Measurements from ENCODE around the gene SHMT2. TPM values are rescaled to one million over a fixed set of nuclear protein-coding genes. Genes with fewer than 3 reads are reported as not detected.
A peak's percentile ranks its signal among the peaks of the same experiment; 100 is the strongest.

The SHMT2 gene
- total and polyA plus RNA-seq, 2 of the 13 experiments (the other 11 are each of a cell fraction or from before 2014, with no cell fraction given): 181 to 393 TPM

DNA sequence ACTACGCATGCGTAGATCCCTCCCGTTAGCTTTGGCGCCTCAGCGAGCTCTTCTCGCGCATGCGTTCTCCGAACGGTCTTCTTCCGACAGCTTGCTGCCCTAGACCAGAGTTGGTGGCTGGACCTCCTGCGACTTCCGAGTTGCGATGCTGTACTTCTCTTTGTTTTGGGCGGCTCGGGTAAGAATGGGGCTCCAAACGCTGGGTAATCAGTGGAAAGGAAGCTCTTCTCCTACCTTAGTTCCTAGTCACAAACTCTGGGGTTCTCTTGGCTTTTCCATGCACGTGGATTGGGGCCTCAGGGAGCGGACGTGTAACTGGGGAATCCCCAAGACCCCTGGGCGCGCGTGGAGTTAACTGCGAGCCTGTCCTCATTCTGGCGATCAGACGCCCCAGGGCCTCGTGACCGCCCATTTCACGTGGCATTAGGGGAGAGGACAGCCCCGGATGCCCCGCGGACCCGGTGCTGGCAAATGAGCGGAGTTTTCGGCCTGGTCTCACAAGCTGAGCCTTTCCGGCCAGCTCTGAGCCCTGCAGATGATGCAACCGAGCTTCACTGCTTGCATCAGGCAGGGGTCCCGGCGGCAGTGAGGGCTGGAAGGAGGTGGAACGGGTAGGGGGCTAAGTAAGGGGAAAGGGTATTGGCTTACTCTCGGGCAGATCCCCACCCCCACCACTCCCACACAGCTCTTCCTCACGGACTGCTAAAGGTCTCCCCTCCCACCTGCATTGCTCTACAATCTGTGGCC, at the start of gene SHMT2 (continued):
- TF ChIP-seq ZNF530 (CRISPR knock-in tag; IDR thresholded peaks at IDR 0.05; ENCODE audit: low read depth): no peak
- TF ChIP-seq GLI4 (CRISPR knock-in tag; IDR thresholded peaks at IDR 0.05; ENCODE audit: borderline replicate concordance): no peak
- no peak for TF ChIP-seq FOXA1 (IDR thresholded peaks at IDR 0.05)
- TF ChIP-seq FOXA1 (CRISPR knock-in tag; IDR thresholded peaks at IDR 0.05): no peak
- peak; percentile 81 for TF ChIP-seq ZNF766 (CRISPR knock-in tag; IDR thresholded peaks at IDR 0.05; ENCODE audit: borderline replicate concordance)
- no peak for TF ChIP-seq ZBTB8A (CRISPR knock-in tag; IDR thresholded peaks at IDR 0.05; ENCODE audit: borderline replicate concordance, low read depth)
- TF ChIP-seq, protein P1, sequence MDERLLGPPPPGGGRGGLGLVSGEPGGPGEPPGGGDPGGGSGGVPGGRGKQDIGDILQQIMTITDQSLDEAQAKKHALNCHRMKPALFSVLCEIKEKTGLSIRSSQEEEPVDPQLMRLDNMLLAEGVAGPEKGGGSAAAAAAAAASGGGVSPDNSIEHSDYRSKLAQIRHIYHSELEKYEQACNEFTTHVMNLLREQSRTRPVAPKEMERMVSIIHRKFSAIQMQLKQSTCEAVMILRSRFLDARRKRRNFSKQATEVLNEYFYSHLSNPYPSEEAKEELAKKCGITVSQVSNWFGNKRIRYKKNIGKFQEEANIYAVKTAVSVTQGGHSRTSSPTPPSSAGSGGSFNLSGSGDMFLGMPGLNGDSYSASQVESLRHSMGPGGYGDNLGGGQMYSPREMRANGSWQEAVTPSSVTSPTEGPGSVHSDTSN (CRISPR knock-in tag; IDR thresholded peaks at IDR 0.05): no peak
- TF ChIP-seq PITX1 (CRISPR knock-in tag; IDR thresholded peaks at IDR 0.05): peak; percentile 67
- TF ChIP-seq KLF6 (CRISPR knock-in tag; IDR thresholded peaks at IDR 0.05): peak; percentile 88
- TF ChIP-seq THAP11 (CRISPR knock-in tag; IDR thresholded peaks at IDR 0.05): peak; percentile 97
- TF ChIP-seq, protein P2, sequence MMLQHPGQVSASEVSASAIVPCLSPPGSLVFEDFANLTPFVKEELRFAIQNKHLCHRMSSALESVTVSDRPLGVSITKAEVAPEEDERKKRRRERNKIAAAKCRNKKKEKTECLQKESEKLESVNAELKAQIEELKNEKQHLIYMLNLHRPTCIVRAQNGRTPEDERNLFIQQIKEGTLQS (CRISPR knock-in tag; IDR thresholded peaks at IDR 0.05): peak; percentile 92
- peak; percentile 65; the same call in 1 of the 2 replicates for TF ChIP-seq SAP130 (CRISPR knock-in tag; IDR thresholded peaks at IDR 0.05; ENCODE audit: low read depth)
- TF ChIP-seq PCBP2 (optimal IDR thresholded peaks at IDR 0.05; ENCODE audit: low read depth, low read length, poor library complexity, severe bottlenecking): no peak
- TF ChIP-seq, protein P3, sequence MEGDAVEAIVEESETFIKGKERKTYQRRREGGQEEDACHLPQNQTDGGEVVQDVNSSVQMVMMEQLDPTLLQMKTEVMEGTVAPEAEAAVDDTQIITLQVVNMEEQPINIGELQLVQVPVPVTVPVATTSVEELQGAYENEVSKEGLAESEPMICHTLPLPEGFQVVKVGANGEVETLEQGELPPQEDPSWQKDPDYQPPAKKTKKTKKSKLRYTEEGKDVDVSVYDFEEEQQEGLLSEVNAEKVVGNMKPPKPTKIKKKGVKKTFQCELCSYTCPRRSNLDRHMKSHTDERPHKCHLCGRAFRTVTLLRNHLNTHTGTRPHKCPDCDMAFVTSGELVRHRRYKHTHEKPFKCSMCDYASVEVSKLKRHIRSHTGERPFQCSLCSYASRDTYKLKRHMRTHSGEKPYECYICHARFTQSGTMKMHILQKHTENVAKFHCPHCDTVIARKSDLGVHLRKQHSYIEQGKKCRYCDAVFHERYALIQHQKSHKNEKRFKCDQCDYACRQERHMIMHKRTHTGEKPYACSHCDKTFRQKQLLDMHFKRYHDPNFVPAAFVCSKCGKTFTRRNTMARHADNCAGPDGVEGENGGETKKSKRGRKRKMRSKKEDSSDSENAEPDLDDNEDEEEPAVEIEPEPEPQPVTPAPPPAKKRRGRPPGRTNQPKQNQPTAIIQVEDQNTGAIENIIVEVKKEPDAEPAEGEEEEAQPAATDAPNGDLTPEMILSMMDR (CRISPR knock-in tag; IDR thresholded peaks at IDR 0.05): no peak; the same call in 1 of the 2 replicates
- TF ChIP-seq, protein P4, sequence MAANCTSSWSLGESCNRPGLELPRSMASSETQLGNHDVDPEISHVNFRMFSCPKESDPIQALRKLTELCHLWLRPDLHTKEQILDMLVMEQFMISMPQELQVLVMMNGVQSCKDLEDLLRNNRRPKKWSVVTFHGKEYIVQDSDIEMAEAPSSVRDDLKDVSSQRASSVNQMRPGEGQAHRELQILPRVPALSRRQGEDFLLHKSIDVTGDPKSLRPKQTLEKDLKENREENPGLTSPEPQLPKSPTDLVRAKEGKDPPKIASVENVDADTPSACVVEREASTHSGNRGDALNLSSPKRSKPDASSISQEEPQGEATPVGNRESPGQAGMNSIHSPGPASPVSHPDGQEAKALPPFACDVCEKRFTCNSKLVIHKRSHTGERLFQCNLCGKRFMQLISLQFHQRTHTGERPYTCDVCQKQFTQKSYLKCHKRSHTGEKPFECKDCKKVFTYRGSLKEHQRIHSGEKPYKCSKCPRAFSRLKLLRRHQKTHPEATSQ (CRISPR knock-in tag; IDR thresholded peaks at IDR 0.05; ENCODE audit: borderline replicate concordance): no peak
- TF ChIP-seq, protein P5, sequence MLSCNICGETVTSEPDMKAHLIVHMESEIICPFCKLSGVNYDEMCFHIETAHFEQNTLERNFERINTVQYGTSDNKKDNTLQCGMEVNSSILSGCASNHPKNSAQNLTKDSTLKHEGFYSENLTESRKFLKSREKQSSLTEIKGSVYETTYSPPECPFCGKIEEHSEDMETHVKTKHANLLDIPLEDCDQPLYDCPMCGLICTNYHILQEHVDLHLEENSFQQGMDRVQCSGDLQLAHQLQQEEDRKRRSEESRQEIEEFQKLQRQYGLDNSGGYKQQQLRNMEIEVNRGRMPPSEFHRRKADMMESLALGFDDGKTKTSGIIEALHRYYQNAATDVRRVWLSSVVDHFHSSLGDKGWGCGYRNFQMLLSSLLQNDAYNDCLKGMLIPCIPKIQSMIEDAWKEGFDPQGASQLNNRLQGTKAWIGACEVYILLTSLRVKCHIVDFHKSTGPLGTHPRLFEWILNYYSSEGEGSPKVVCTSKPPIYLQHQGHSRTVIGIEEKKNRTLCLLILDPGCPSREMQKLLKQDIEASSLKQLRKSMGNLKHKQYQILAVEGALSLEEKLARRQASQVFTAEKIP (CRISPR knock-in tag; IDR thresholded peaks at IDR 0.05; ENCODE audit: borderline replicate concordance): no peak
- TF ChIP-seq ZNF605 (CRISPR knock-in tag; IDR thresholded peaks at IDR 0.05): peak; percentile 18
- TF ChIP-seq, protein P6, sequence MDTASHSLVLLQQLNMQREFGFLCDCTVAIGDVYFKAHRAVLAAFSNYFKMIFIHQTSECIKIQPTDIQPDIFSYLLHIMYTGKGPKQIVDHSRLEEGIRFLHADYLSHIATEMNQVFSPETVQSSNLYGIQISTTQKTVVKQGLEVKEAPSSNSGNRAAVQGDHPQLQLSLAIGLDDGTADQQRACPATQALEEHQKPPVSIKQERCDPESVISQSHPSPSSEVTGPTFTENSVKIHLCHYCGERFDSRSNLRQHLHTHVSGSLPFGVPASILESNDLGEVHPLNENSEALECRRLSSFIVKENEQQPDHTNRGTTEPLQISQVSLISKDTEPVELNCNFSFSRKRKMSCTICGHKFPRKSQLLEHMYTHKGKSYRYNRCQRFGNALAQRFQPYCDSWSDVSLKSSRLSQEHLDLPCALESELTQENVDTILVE (CRISPR knock-in tag; IDR thresholded peaks at IDR 0.05): peak; percentile 11; the same call in 1 of the 2 replicates
- TF ChIP-seq ZNF589 (CRISPR knock-in tag; conservative IDR thresholded peaks at IDR 0.05): 0 out of 2 replicates have a peak, but pooled peaks have one; percentile 69
- peak; percentile 68 for TF ChIP-seq TBL1XR1 (IDR thresholded peaks at IDR 0.05; ENCODE audit: borderline replicate concordance, low read length, partially characterized antibody)
- 0 out of 2 replicates have a peak, but pooled peaks have one; percentile 87 for TF ChIP-seq ZNF431 (CRISPR knock-in tag; IDR thresholded peaks at IDR 0.05; ENCODE audit: borderline replicate concordance, low read depth)
- TF ChIP-seq TBP (CRISPR knock-in tag; IDR thresholded peaks at IDR 0.05): 0 out of 2 replicates have a peak, but pooled peaks have one; percentile 26

Data from HepG2 (cell line).